SK-N-SH treated with all-trans-retinoic acid at 6 μM for 48 hours (cell line): ENCODE results near the gene ZFX.

Experiments used
- ATAC-seq: fragments of 200-7000 bp; cut with Tn5 transposase; 3 replicates; pipeline ENCODE4 v1.9.1; 2020; ENCODE audit warnings: mild to moderate bottlenecking, moderate library complexity
- ARNTL ChIP-seq: fragments of 450-650 bp; formaldehyde crosslinking; IDR thresholded peaks from 2 replicates; pipeline ENCODE4 v1.5.0; 2020; ENCODE audit warnings: low read depth, mild to moderate bottlenecking, moderate library complexity, borderline replicate concordance
- BACH2 ChIP-seq: fragments of 250-450 bp; sonication (Bioruptor Pico); IDR thresholded peaks from 2 replicates; pipeline ENCODE4 v1.9.0; 2021; ENCODE audit warnings: mild to moderate bottlenecking, borderline replicate concordance
- CSDC2 ChIP-seq: fragments of 250-450 bp; sonication (Bioruptor Pico); IDR thresholded peaks from 2 replicates; pipeline ENCODE4 v1.5.0; 2020; ENCODE audit warnings: mild to moderate bottlenecking, moderate library complexity
- CSRNP3 ChIP-seq: fragments of 250-450 bp; sonication (Bioruptor Pico); IDR thresholded peaks from 2 replicates; pipeline ENCODE4 v1.5.1; 2021; ENCODE audit warnings: mild to moderate bottlenecking, moderate library complexity
- ESRRG ChIP-seq: fragments of 250-450 bp; sonication (Bioruptor Pico); IDR thresholded peaks from 2 replicates; pipeline ENCODE4 v1.6.1; 2021; ENCODE audit warnings: mild to moderate bottlenecking
- GLIS3 ChIP-seq: fragments of 250-450 bp; sonication (Bioruptor Pico); IDR thresholded peaks from 2 replicates; pipeline ENCODE4 v1.5.0; 2020; ENCODE audit warnings: mild to moderate bottlenecking, moderate library complexity
- ISL1 ChIP-seq: fragments of 250-450 bp; sonication (Bioruptor Pico); IDR thresholded peaks from 2 replicates; pipeline ENCODE4 v2.1.2; 2022; ENCODE audit warnings: mild to moderate bottlenecking, moderate library complexity
- OSR1 ChIP-seq: fragments of 250-450 bp; sonication (Bioruptor Pico); IDR thresholded peaks from 2 replicates; pipeline ENCODE4 v1.8.0; 2022; ENCODE audit warnings: moderate library complexity, mild to moderate bottlenecking, inconsistent platforms
- PATZ1 ChIP-seq: fragments of 250-450 bp; sonication (Bioruptor Pico); IDR thresholded peaks from 2 replicates; pipeline ENCODE4 v1.8.0; 2020; ENCODE audit warnings: mild to moderate bottlenecking, moderate library complexity, borderline replicate concordance
- POU6F1 ChIP-seq: fragments of 250-450 bp; sonication (Bioruptor Pico); IDR thresholded peaks from 2 replicates; pipeline ENCODE4 v1.8.0; 2021; ENCODE audit warnings: low read depth, mild to moderate bottlenecking, moderate library complexity, borderline replicate concordance
- PPARA ChIP-seq: fragments of 250-450 bp; sonication (Bioruptor Pico); IDR thresholded peaks from 2 replicates; pipeline ENCODE4 v1.5.0; 2020; ENCODE audit warnings: mild to moderate bottlenecking, borderline replicate concordance
- RARB ChIP-seq: fragments of 250-450 bp; sonication (Bioruptor Pico); IDR thresholded peaks from 2 replicates; pipeline ENCODE4 v1.8.0; 2021; ENCODE audit warnings: mild to moderate bottlenecking, moderate library complexity
- SNAI2 ChIP-seq: fragments of 250-450 bp; sonication (Bioruptor Pico); IDR thresholded peaks from 2 replicates; pipeline ENCODE4 v1.5.0; 2020; ENCODE audit warnings: mild to moderate bottlenecking, moderate library complexity
- TCF4 ChIP-seq: fragments of 250-450 bp; sonication (Bioruptor Pico); IDR thresholded peaks from 2 replicates; pipeline ENCODE4 v1.8.0; 2021; ENCODE audit warnings: mild to moderate bottlenecking, moderate library complexity, borderline replicate concordance
- TOX ChIP-seq: fragments of 250-450 bp; sonication (Bioruptor Pico); IDR thresholded peaks from 2 replicates; pipeline ENCODE4 v1.8.0; 2021; ENCODE audit warnings: mild to moderate bottlenecking, moderate library complexity, borderline replicate concordance
- ZC3H10 ChIP-seq: fragments of 250-450 bp; sonication (Bioruptor Pico); IDR thresholded peaks from 2 replicates; pipeline ENCODE4 v1.5.1; 2021; ENCODE audit warnings: mild to moderate bottlenecking, moderate library complexity
- ZFP3 ChIP-seq: fragments of 250-450 bp; sonication (Bioruptor Pico); IDR thresholded peaks from 2 replicates; pipeline ENCODE4 v1.5.0; 2020; ENCODE audit warnings: mild to moderate bottlenecking, moderate library complexity
- ZFP30 ChIP-seq: fragments of 450-650 bp; formaldehyde crosslinking; IDR thresholded peaks from 2 replicates; pipeline ENCODE4 v1.5.0; 2022; ENCODE audit warnings: mild to moderate bottlenecking, moderate library complexity
- ZNF565 ChIP-seq: fragments of 450-650 bp; formaldehyde crosslinking; conservative IDR thresholded peaks from 2 replicates; pipeline ENCODE4 v1.5.0; 2020; ENCODE audit warnings: low read depth, mild to moderate bottlenecking, moderate library complexity
- ZNF70 ChIP-seq: fragments of 450-650 bp; formaldehyde crosslinking; IDR thresholded peaks from 2 replicates; pipeline ENCODE4 v1.5.0; 2020; ENCODE audit warnings: mild to moderate bottlenecking, moderate library complexity
- ZNF8 ChIP-seq: fragments of 450-650 bp; formaldehyde crosslinking; IDR thresholded peaks from 2 replicates; pipeline ENCODE4 v1.5.0; 2020; ENCODE audit warnings: mild to moderate bottlenecking, moderate library complexity

The ZFX gene

GRCh38 chrX:24226176-24226575, 76.6 kb downstream of the ZFX start:
- no peak for ATAC-seq
- no peak for TF ChIP-seq ZNF565 (CRISPR knock-in tag)
- TF ChIP-seq OSR1: no peak
- no peak for TF ChIP-seq TOX (CRISPR knock-in tag)
- TF ChIP-seq CSDC2: no peak
- TF ChIP-seq BACH2 (CRISPR knock-in tag): no peak
- no peak for TF ChIP-seq PATZ1 (CRISPR knock-in tag)
- no peak for TF ChIP-seq ARNTL (CRISPR knock-in tag)
- TF ChIP-seq ZFP30 (CRISPR knock-in tag): no peak
- TF ChIP-seq ZNF70 (CRISPR knock-in tag): no peak
- TF ChIP-seq ZNF8: no peak
- no peak for TF ChIP-seq ZFP3
- no peak for TF ChIP-seq ZC3H10 (CRISPR knock-in tag)

GRCh38 chrX:24228596-24228995, 79.1 kb downstream of the ZFX start:
- no peak for TF ChIP-seq ZNF565 (CRISPR knock-in tag)
- no peak for TF ChIP-seq CSDC2
- TF ChIP-seq CSRNP3 (CRISPR knock-in tag): no peak
- TF ChIP-seq PPARA (CRISPR knock-in tag): no peak
- TF ChIP-seq ISL1 (CRISPR knock-in tag): no peak
- ATAC-seq: no peak

GRCh38 chrX:24229400-24229879, 79.9 kb downstream of the ZFX start:
- TF ChIP-seq POU6F1 (no peak), BACH2 (CRISPR knock-in tag) (no peak), PPARA (CRISPR knock-in tag) (no peak), TCF4 (CRISPR knock-in tag) (no peak), CSRNP3 (CRISPR knock-in tag) (no peak), PATZ1 (CRISPR knock-in tag) (no peak), SNAI2 (no peak), ZNF8 (no peak), RARB (CRISPR knock-in tag) (no peak), ARNTL (CRISPR knock-in tag) (no peak), ZNF70 (CRISPR knock-in tag) (no peak), ISL1 (CRISPR knock-in tag) (no peak), ZC3H10 (CRISPR knock-in tag) (no peak), OSR1 (no peak), TOX (CRISPR knock-in tag) (no peak), ZNF565 (CRISPR knock-in tag) (no peak), GLIS3 (CRISPR knock-in tag) (no peak), ESRRG (CRISPR knock-in tag) (no peak)
- no peak for ATAC-seq
